ENCODE measurements around the gene CDH26.
"Not testable (repeated sequence)": the region's sequence is repeated elsewhere in the genome, so short reads cannot be mapped to it uniquely, and the experiment has no call there.

The CDH26 gene

DNA sequence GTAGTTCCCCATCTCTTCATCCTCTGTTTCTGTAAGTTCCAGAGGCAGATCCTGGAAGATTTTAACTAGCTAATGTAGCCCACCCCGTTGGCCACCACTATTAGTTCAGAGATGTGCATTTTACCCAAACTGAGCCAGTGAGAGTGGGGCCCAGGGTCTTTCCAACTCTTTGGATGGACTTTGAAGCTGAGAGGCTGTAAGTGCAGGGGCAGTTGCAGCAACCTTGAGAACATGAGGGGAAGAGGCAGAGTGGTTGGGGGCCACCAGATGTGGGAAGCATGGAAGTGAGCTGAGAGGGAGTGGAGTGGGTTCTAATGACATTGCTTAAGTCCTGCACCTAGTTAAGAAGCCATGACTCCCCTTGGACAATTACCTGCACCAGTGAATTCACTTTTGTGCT is 72.2 kb downstream of the CDH26 start:
- no peaks in the 10 kb centered on the region for H3K27me3 Mint-ChIP-seq
- no peaks in the 10 kb centered on the region for H3K4me1 Mint-ChIP-seq (ENCODE audit: low read depth)
- no peak for DNase-seq
- no peaks in the 10 kb centered on the region for H3K36me3 Mint-ChIP-seq (ENCODE audit: low read depth)
- H3K27ac Mint-ChIP-seq: no peak overlapping the region
- H3K4me3 Mint-ChIP-seq: no peak overlapping the region
- peaks cover 2% of the 10 kb centered on the region for H3K9me3 Mint-ChIP-seq

DNA sequence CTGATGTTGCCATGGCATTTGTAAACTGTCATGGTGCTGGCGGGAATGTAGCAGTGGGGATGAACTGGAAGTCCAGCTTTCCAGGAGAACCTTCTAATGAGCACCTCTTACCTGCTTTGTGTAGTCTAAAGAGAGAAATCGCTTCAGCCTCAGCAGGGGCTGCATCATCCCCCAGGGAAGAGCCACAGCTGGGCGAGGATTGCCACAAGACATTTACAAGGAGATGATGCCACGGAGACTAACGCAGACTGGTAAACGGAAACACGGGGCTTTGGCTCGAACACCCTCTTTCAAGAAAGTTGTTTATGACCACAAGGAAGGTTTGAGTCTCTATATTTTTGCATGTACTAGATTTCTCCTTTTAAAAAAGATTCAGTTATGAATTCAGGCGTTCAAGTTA is 72.9 kb downstream of the CDH26 start:
- no peaks in the 10 kb centered on the region for H3K27me3 Mint-ChIP-seq
- H3K4me1 Mint-ChIP-seq (ENCODE audit: low read depth): no peaks in the 10 kb centered on the region
- DNase-seq: no peak
- H3K27ac Mint-ChIP-seq: no peak overlapping the region
- no peak overlapping the region for H3K4me3 Mint-ChIP-seq
- no peaks in the 10 kb centered on the region for H3K36me3 Mint-ChIP-seq (ENCODE audit: low read depth)
- peaks cover 2% of the 10 kb centered on the region for H3K9me3 Mint-ChIP-seq

DNA sequence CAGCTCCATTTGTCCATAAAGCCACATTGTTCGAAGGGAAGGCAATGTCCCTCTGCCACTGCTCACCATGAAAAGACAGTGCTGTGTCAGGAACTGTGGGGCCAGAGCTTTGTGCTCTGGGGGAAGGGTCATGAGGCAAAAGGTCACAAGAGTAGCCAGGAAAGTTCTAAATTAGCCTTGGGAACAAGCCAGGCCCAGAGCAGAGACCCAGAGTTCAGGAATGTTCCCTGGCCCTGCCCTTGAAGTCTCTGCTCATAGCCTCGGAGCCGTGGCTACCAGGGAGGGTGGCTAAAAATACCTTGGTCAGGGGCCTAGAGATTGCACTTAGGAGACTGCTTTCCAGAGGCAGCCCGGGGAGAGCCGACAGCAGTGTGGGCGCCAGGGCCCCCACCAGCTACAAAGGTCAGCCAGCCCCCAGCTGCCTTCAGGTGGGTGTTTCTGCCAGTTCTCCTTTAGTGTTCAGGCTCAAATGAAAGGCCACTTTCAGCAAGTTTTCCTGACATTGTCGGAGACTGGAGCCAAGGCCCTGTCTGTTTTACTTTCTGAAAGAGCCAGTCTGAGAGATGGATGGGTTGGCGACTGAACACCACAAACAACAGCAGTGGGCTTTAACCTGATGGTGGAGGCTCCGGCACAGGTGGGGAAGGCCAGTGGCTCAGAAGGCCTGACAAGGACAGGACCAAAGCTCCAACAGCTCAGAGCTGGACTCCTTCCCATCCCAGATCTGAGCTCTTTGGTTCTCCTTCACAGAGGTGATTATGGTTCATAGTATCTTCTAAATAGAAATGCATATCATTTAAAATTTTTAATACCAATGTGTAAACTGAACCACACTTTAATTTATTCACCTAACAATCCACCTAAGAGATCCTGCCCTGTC is 76.2 kb downstream of the CDH26 start:
- H3K9me3 Mint-ChIP-seq: peaks cover 2% of the 10 kb centered on the region
- H3K27ac Mint-ChIP-seq: no peak overlapping the region
- H3K36me3 Mint-ChIP-seq (ENCODE audit: low read depth): no peaks in the 10 kb centered on the region
- H3K27me3 Mint-ChIP-seq: no peaks in the 10 kb centered on the region
- H3K4me1 Mint-ChIP-seq (ENCODE audit: low read depth): no peaks in the 10 kb centered on the region
- H3K4me3 Mint-ChIP-seq: no peak overlapping the region
- no peak for DNase-seq

DNA sequence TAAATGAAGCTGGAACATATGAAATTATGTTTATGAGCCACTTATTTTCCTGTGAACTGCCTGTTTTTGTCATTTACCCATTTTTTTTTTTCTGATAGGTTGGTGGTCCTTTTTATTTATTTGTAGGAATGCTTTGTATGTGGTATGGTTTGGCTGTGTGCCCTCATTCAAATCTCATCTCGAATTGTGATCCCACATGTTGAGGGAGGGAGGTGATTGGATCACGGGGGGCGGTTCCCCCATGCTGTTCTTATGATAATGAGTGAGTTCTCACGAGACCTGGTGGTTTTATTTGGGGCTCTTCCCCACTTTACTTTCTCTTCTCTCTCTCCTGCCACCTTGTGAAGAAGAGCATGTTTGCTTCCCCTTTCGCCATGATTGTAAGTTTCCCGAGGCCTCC is 77.3 kb downstream of the CDH26 start:
- Mint-ChIP-seq H3K27ac (no peak overlapping the region), H3K4me1 (ENCODE audit: low read depth) (no peaks in the 10 kb centered on the region), H3K36me3 (ENCODE audit: low read depth) (no peaks in the 10 kb centered on the region), H3K4me3 (no peak overlapping the region), H3K9me3 (no peaks in the 10 kb centered on the region), H3K27me3 (no peaks in the 10 kb centered on the region)
- no peak for DNase-seq

DNA sequence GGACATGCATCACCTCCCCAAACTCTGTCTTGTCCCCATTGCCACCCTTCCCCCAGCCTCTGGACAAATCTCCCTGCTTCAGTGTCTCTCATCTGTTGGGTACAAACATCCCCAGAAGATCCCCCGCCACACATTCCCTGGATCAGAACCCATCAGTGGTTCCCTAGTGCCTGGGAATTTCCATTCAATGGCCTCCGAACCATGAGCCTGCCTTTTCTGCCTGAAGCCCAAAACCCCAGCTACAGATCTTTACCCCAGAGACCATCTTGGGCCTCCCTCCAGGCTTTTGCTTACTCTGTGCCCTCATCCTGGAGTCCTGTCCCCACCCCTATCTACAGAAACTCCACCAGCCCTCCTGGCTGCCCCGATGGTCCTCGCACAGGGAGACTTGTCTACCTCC is 78.1 kb downstream of the CDH26 start:
- H3K9me3 Mint-ChIP-seq: no peaks in the 10 kb centered on the region
- DNase-seq: no peak
- H3K27me3 Mint-ChIP-seq: no peaks in the 10 kb centered on the region
- H3K4me1 Mint-ChIP-seq (ENCODE audit: low read depth): no peaks in the 10 kb centered on the region
- no peaks in the 10 kb centered on the region for H3K36me3 Mint-ChIP-seq (ENCODE audit: low read depth)
- H3K27ac Mint-ChIP-seq: no peak overlapping the region
- no peak overlapping the region for H3K4me3 Mint-ChIP-seq

DNA sequence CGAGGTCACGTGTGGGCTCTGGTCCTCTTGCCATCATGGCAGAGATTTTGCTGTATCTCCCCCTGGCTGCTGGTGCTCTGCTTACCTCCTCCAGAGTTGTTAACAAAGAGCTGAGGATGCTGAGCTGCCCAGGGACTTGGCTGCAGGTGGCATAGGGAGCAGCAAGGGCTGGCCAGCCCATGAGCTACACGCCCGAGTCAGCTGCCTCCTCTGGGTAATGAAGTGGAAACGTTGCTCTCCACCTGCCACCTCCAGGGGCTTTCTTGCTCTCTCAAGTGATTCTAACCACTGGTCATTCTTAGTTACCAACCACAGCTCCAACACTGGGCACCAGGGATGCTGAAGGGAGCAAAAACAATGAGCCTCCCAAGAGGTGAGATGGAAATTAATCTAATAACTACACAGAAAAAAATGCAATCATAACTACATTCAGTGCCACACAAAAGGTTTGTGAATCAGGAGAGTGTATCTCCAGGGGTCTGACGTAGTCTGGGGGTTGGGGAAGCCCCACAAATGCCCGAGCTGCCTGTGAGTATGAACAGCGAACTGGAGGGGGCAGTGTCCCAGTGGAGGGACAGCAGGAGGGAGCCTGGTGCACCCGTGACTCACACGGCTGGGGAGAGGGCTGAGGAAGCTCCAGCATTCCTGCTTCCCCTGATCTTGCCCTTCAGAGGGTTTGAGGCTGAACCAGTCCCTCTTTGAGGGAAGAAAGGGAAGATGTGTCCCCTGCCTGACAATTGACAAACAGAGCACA is 78.7 kb downstream of the CDH26 start:
- Mint-ChIP-seq H3K27me3 (no peaks in the 10 kb centered on the region), H3K36me3 (ENCODE audit: low read depth) (no peaks in the 10 kb centered on the region), H3K4me1 (ENCODE audit: low read depth) (no peaks in the 10 kb centered on the region), H3K27ac (no peak overlapping the region), H3K9me3 (no peaks in the 10 kb centered on the region), H3K4me3 (no peak overlapping the region)
- no peak for DNase-seq

DNA sequence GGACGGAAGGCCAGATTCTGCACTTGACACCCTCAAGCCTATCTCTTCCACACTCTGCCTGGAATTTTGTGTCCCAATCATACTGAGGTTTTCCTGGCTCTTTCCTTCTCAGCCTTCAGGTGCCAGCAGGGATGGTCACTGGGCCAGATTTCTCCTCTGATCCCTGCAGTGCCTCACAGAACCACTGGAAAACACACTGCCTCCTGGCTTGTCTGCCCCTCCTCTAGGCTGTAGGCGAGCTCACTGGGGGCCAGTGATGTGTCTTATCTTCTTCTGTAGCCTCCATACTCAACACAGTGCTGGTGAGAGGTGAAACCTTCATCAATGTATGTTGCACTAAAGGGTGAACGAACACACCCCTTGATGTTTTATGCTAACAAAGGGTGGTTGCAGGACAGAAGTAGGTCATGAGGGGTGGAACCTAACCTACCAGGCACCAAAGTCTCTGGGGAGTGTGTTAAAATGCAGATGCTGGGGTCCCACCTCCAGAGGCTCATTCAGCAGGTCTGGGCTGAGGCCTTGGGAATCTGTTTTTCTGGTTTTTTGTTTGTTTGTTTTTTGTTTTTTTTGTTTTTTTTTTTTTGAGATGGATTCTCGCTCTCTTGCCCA is 80.3 kb downstream of the CDH26 start:
- H3K9me3 Mint-ChIP-seq: no peaks in the 10 kb centered on the region
- peaks cover 2% of the 10 kb centered on the region for H3K27me3 Mint-ChIP-seq
- H3K4me1 Mint-ChIP-seq (ENCODE audit: low read depth): no peaks in the 10 kb centered on the region
- no peak overlapping the region for H3K27ac Mint-ChIP-seq
- H3K4me3 Mint-ChIP-seq: no peak overlapping the region
- H3K36me3 Mint-ChIP-seq (ENCODE audit: low read depth): no peaks in the 10 kb centered on the region
- no peak for DNase-seq

DNA sequence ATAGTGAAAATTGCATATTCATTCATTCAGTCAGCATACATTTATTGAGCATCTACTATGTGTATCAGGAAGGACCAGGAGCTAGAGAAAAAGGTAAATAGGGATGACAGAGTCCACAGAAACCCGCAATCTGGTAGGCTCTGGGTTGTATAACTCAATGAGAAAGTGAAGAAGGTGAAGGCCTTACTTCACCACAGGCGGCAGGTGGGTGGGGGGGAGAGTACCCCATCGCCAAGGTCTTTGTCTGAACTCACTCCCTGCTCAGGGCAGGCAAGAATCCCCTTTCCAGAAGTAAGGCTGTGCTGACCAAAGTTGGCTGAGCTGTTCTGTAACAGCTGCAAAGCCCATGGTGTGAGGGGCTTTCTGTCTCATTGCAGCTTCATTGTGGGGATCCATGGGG is 81.3 kb downstream of the CDH26 start:
- Mint-ChIP-seq H3K9me3 (no peaks in the 10 kb centered on the region), H3K4me3 (no peak overlapping the region), H3K27ac (no peak overlapping the region), H3K4me1 (ENCODE audit: low read depth) (no peaks in the 10 kb centered on the region), H3K36me3 (ENCODE audit: low read depth) (no peaks in the 10 kb centered on the region), H3K27me3 (peaks cover 2% of the 10 kb centered on the region)
- no peak for DNase-seq

DNA sequence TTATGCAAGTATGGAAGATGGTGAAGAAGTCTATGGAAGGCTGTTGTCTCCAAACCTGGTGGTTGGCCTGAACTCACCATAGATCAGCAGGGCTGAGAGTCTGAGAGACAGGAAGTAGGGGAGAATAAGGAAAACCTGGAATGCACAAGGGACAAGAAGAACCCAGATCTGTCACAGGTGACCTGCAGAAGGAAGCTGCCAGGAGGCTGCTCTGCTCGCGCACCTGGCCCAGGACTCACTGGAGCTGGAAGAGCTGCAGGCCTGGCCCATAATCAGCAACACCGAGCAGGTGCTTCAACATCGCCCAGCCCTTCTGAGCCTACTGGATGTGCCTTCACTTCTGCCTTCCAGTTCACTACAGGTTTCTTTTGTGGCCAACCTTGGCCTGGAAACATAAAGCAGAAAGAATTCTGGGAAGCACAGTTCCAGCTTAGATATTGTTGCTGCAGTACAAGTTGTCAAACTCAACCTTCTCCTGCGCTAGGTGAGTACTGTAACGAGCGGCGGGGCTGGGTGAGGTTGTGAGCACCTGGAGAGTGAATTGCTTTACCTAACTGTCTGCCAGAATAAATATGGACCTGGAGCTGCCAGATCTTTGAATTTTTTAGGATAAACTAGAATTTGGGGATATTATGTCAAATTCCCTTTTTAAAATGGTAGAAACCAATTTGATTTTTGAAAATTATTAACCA is 82.4 kb downstream of the CDH26 start:
- Mint-ChIP-seq H3K9me3 (no peaks in the 10 kb centered on the region), H3K27me3 (peaks cover 2% of the 10 kb centered on the region), H3K36me3 (ENCODE audit: low read depth) (no peaks in the 10 kb centered on the region), H3K27ac (no peak overlapping the region), H3K4me1 (ENCODE audit: low read depth) (no peaks in the 10 kb centered on the region), H3K4me3 (no peak overlapping the region)
- no peak for DNase-seq

DNA sequence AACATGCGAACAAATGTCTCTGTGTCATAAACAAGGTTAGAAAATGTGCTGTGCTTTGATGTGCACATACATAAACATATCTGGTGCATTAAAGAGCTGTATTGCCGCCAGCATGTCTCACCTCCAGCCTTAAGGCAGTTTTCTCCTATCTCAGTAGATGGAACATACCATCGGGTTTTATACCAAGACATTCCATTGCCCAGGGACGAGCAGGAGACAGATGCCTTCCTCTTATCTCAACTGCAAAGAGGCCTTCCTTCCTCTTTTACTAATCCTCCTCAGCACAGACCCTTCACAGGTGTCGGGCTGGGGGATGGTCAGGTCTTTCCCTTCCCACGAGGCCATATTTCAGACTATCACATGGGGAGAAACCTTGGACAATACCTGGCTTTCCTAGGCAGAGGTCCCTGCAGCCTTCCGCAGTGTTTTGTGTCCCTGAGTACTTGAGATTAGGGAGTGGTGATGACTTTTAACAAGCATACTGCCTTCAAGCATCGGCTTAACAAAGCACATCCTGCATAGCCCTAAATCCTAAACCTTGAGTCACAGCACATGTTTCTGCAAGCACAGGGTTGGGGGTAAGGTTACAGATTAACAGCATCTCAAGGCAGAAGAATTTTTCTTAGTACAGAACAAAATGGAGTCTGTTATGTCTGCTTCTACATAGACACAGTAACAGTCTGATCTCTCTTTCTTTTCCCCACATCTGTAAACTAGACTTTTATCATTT is 83.4 kb downstream of the CDH26 start:
- DNase-seq; H3K27me3 Mint-ChIP-seq; H3K9me3 Mint-ChIP-seq; H3K36me3 Mint-ChIP-seq (ENCODE audit: low read depth); H3K4me1 Mint-ChIP-seq (ENCODE audit: low read depth); H3K4me3 Mint-ChIP-seq; H3K27ac Mint-ChIP-seq: not testable (repeated sequence)

DNA sequence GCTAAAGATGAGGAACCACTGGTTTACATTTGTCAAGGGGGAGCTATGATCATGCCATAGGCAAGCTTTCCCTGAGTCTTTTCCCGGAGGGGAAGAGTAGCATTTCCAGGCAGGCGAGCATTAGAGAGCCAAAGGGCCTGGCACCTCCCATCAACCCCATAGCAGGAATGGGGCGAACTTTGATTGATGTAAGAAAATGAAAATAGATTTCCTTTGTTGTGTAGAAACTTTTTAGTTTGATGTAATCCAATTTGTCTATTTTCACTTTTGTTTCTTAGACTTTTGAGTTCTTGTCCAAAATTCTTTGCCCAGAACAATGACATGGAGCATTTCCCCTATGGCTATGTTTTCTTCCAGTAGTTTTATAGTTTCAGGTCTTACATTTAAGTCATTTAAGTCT is 85.2 kb downstream of the CDH26 start:
- H3K36me3 Mint-ChIP-seq (ENCODE audit: low read depth): no peaks in the 10 kb centered on the region
- no peak for DNase-seq
- H3K27ac Mint-ChIP-seq: no peak overlapping the region
- no peak overlapping the region for H3K4me3 Mint-ChIP-seq
- no peaks in the 10 kb centered on the region for H3K9me3 Mint-ChIP-seq
- peaks cover 2% of the 10 kb centered on the region for H3K27me3 Mint-ChIP-seq
- no peaks in the 10 kb centered on the region for H3K4me1 Mint-ChIP-seq (ENCODE audit: low read depth)

DNA sequence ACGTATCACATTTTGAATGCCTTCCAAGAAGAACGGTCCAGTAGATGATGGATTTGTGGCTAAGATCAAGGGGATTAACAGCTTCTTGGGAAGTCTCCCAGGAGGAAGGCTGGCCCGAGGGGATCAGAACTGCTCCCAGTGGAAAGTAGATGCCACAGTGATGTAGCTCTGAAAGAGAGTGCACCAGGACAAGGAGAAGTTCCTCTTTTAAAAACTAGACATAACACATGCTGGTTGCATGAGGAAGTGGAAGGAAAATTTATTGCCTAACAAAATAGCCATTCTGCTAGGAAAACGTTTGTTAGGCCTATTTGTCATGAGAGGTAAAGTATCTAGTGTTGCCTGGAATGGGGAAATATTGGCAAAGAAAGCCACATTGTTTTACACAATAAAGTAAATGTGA is 87.8 kb downstream of the CDH26 start:
- no peak overlapping the region for H3K27ac Mint-ChIP-seq
- no peak for DNase-seq

DNA sequence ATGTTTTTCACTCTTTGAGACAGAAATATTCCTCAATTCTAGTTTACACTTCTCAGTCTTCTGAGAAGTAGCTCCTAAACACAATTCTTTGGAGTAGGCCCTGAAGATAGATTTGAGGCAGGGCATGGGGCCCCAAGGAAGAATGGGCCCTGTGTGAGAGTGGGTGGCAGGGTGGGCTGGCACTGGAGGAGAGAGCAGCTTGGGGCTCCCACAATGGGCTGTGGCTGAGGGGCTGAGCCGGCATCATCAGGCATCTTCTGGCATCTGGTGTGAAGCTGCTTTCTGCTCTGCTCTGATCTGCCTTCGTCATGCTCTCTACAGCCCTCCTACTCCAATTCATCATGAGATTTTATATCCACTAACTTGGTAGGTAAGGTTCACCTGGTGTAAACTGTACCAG is 88.2 kb downstream of the CDH26 start:
- peaks cover 2% of the 10 kb centered on the region for H3K27me3 Mint-ChIP-seq
- no peaks in the 10 kb centered on the region for H3K36me3 Mint-ChIP-seq (ENCODE audit: low read depth)
- no peak for DNase-seq
- H3K9me3 Mint-ChIP-seq: no peaks in the 10 kb centered on the region
- no peak overlapping the region for H3K27ac Mint-ChIP-seq
- H3K4me1 Mint-ChIP-seq (ENCODE audit: low read depth): no peaks in the 10 kb centered on the region
- H3K4me3 Mint-ChIP-seq: no peak overlapping the region

More for the DNA sequence above, 87.8 kb downstream of the CDH26 start:
- Mint-ChIP-seq H3K4me1 (ENCODE audit: low read depth) (no peaks in the 10 kb centered on the region), H3K27me3 (peaks cover 2% of the 10 kb centered on the region), H3K4me3 (no peak overlapping the region), H3K36me3 (ENCODE audit: low read depth) (no peaks in the 10 kb centered on the region), H3K9me3 (no peaks in the 10 kb centered on the region)

DNA sequence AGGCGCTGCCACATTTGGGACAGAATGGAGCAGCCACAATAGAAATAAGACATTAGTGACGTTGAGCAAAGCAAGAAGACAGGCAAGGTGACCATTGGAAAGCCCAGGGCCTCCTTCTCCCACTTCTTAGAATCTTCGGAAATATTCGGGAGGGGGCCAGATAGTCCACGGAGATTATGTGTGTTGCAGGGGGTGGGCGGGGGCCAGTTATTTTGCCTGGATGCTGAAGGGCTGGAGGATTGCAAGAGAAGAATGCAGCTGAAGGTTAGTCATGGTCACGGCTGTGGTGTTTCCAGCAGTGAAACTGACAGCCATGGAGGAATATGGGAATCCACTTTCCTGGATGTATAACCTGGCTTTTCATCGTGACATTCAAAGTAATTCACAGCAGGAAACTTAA is 88.6 kb downstream of the CDH26 start:
- Mint-ChIP-seq H3K4me1 (ENCODE audit: low read depth) (no peaks in the 10 kb centered on the region), H3K27ac (no peak overlapping the region), H3K9me3 (no peaks in the 10 kb centered on the region), H3K36me3 (ENCODE audit: low read depth) (no peaks in the 10 kb centered on the region), H3K4me3 (no peak overlapping the region), H3K27me3 (peaks cover 2% of the 10 kb centered on the region)
- DNase-seq: no peak

All from activated T-cell treated with anti-CD3 and anti-CD28 coated beads, Interleukin-2, amount 50 U/mL, for 24 hours (primary cell).